ENCODE results near the gene COL6A2.

GRCh38 chr21:46136739-46137349 is 38.9 kb downstream of the COL6A2 start:
- TF ChIP-seq CTCF (conservative IDR thresholded peaks at IDR 0.05; ENCODE audit: low read depth in 2 of 2) (no peak), EZH2 (IDR thresholded peaks at IDR 0.05; ENCODE audit: low read depth, unreplicated experiment) (no peak), CREB1 (CRISPR knock-in tag; IDR thresholded peaks at IDR 0.05; ENCODE audit: low read depth) (no peak), EZH2phosphoT487 (IDR thresholded peaks at IDR 0.05; ENCODE audit: unreplicated experiment) (no peak), POLR2AphosphoS5 (IDR thresholded peaks at IDR 0.05; ENCODE audit: low read depth) (no peak), REST (IDR thresholded peaks at IDR 0.05; ENCODE audit: unreplicated experiment) (no peak), NANOG (IDR thresholded peaks at IDR 0.05; ENCODE audit: borderline replicate concordance) (no peak), ZNF331 (CRISPR knock-in tag; IDR thresholded peaks at IDR 0.05; ENCODE audit: low read depth) (no peak), JUNB (IDR thresholded peaks at IDR 0.05; ENCODE audit: unreplicated experiment) (no peak), ZNF114 (CRISPR knock-in tag; IDR thresholded peaks at IDR 0.05) (no peak)

Measured in GM23338 (cell line).